NCI-H1436 (cell line): ENCODE data around the gene SSR4.
"Not testable (repeated sequence)": the region's sequence is repeated elsewhere in the genome, so short reads cannot be mapped to it uniquely, and the experiment has no call there.

Source experiments
- DNase-seq: peaks from one replicate; lab custom pipeline; 2025; lab: John Stamatoyannopoulos, UW

Gene SSR4

GRCh38 chrX:153804100-153804595, 9.7 kb downstream of the SSR4 start:
- DNase-seq = no peak

- DNase-seq = no peak
These were observed 10.2 kb downstream of the SSR4 start for GRCh38 chrX:153804621-153805020.

GRCh38 chrX:153805436-153805835, 11.0 kb downstream of the SSR4 start:
- DNase-seq = no peak

- no peak for DNase-seq
These were observed 12.6 kb downstream of the SSR4 start for GRCh38 chrX:153806999-153807575.

- no peak for DNase-seq
These were observed 13.5 kb downstream of the SSR4 start for GRCh38 chrX:153807976-153808375.

GRCh38 chrX:153812220-153812619, 17.8 kb downstream of the SSR4 start:
- no peak for DNase-seq

- no peak for DNase-seq
These were observed 18.7 kb downstream of the SSR4 start for GRCh38 chrX:153813161-153813560.

- DNase-seq = peak; percentile 13
These were observed 20.3 kb downstream of the SSR4 start for GRCh38 chrX:153814591-153815315.

- DNase-seq = no peak
These were observed 22.6 kb downstream of the SSR4 start for GRCh38 chrX:153816831-153817690.

GRCh38 chrX:153818064-153818463, 23.6 kb downstream of the SSR4 start:
- not testable (repeated sequence) for DNase-seq

- peak; percentile 68 for DNase-seq
These were observed 24.3 kb downstream of the SSR4 start for GRCh38 chrX:153818571-153819383.

GRCh38 chrX:153819384-153820040, 25.0 kb downstream of the SSR4 start:
- DNase-seq = no peak

GRCh38 chrX:153820601-153821000, 26.1 kb downstream of the SSR4 start:
- DNase-seq = no peak

- no peak for DNase-seq
These were observed 26.6 kb downstream of the SSR4 start for GRCh38 chrX:153821066-153821465.

- no peak for DNase-seq
These were observed 29.9 kb downstream of the SSR4 start for GRCh38 chrX:153824348-153824747.

GRCh38 chrX:153825042-153825441, 30.6 kb downstream of the SSR4 start:
- DNase-seq = no peak

- no peak for DNase-seq
These were observed 32.5 kb downstream of the SSR4 start for GRCh38 chrX:153827016-153827415.

- DNase-seq = no peak
These were observed 33.4 kb downstream of the SSR4 start for GRCh38 chrX:153827903-153828302.

GRCh38 chrX:153828308-153828707, 33.8 kb downstream of the SSR4 start:
- no peak for DNase-seq

GRCh38 chrX:153828723-153829548, 34.5 kb downstream of the SSR4 start:
- DNase-seq = no peak

- no peak for DNase-seq
These were observed 35.0 kb downstream of the SSR4 start for GRCh38 chrX:153829549-153829798.
